Neural cell (in vitro differentiated cells): Measurements from ENCODE around the gene SLC49A4.

Experiments used
- CTCF ChIP-seq: fragments of 450-650 bp; IDR thresholded peaks from 2 replicates; pipeline ENCODE4 v1.5.1; 2014; ENCODE audit warnings: antibody characterized with exemption, mild to moderate bottlenecking, moderate library complexity; ENCODE audit not compliant: poor library complexity, severe bottlenecking
- EZH2 ChIP-seq: fragments of 200-600, 300-800 bp; shearing (Covaris generic), sonication (generic); IDR thresholded peaks from 2 replicates; pipeline ENCODE4 v1.6.1; 2014; ENCODE audit warnings: antibody characterized with exemption, low read length, borderline replicate concordance, mild to moderate bottlenecking; ENCODE audit not compliant: insufficient read depth, poor library complexity, severe bottlenecking
- MXI1 ChIP-seq: fragments of 450-650 bp; conservative IDR thresholded peaks from 2 replicates; pipeline ENCODE4 v1.6.1; 2014; ENCODE audit warnings: antibody characterized with exemption, mild to moderate bottlenecking; ENCODE audit not compliant: poor library complexity, severe bottlenecking
- POLR2AphosphoS5 ChIP-seq: IDR thresholded peaks from 2 replicates; pipeline ENCODE4 v1.6.1; 2012
- RAD21 ChIP-seq: fragments of 450-650 bp; conservative IDR thresholded peaks from 2 replicates; pipeline ENCODE4 v1.6.1; 2014; ENCODE audit warnings: antibody characterized with exemption, mild to moderate bottlenecking, moderate library complexity
- REST ChIP-seq: IDR thresholded peaks from 2 replicates; pipeline ENCODE4 v1.6.1; 2012; ENCODE audit warnings: borderline replicate concordance
- SMC3 ChIP-seq: fragments of 450-650 bp; conservative IDR thresholded peaks from 2 replicates; pipeline ENCODE4 v1.6.1; 2014; ENCODE audit warnings: antibody characterized with exemption, mild to moderate bottlenecking, moderate library complexity; ENCODE audit not compliant: poor library complexity
- TAF1 ChIP-seq: IDR thresholded peaks from 2 replicates; pipeline ENCODE4 v1.6.1; 2012; ENCODE audit warnings: low read depth

GRCh38 chr3:122926811-122927210 lies 131.9 kb downstream of the SLC49A4 start:
- no peak for TF ChIP-seq POLR2AphosphoS5
- no peak for TF ChIP-seq EZH2
- TF ChIP-seq CTCF, result no peak
- no peak for TF ChIP-seq REST
- no peak for TF ChIP-seq SMC3
- TF ChIP-seq RAD21, result no peak
- TF ChIP-seq MXI1, result no peak
- TF ChIP-seq TAF1, result no peak
